GM10248 (cell line): ENCODE measurements around the gene TJAP1.

Experiments
- CTCF ChIA-PET: fragments of 300-600 bp; sonication (Branson Sonifier 250); formaldehyde crosslinking; extraction: SDS; loops from one replicate; lab custom pipeline; 2021; ENCODE audit warnings: antibody characterized with exemption; lab: Yijun Ruan, JAX
- POLR2A ChIA-PET: fragments of 350-650 bp; sonication (Branson Sonifier 250); formaldehyde crosslinking; extraction: SDS; loops from one replicate; lab custom pipeline; 2020; ENCODE audit warnings: antibody characterized with exemption; lab: Yijun Ruan, JAX
- DNase-seq: peaks from one replicate; pipeline ENCODE4 v3.0.0; 2012; ENCODE audit errors: extremely low spot score
- TF ChIP-seq, protein P1 (sequence below): IDR thresholded peaks from 2 replicates; pipeline ENCODE4 v1.5.1; 2012; ENCODE audit warnings: mild to moderate bottlenecking, low read depth; ENCODE audit errors: extremely low read depth, missing control alignments, control extremely low read depth

The TJAP1 gene

GRCh38 chr6:43434001-43434840, 43.1 kb upstream of the TJAP1 start:
- CTCF ChIA-PET = interaction anchor here (0.9 to 3.3 kb wide), 7 partner anchors 8 to 179 kb away, joined by 3 to 10 read pairs (median 5); no protein-coding TSS in a partner anchor
- no peak for DNase-seq
- POLR2A ChIA-PET = no interaction called here
- TF ChIP-seq, protein P1, sequence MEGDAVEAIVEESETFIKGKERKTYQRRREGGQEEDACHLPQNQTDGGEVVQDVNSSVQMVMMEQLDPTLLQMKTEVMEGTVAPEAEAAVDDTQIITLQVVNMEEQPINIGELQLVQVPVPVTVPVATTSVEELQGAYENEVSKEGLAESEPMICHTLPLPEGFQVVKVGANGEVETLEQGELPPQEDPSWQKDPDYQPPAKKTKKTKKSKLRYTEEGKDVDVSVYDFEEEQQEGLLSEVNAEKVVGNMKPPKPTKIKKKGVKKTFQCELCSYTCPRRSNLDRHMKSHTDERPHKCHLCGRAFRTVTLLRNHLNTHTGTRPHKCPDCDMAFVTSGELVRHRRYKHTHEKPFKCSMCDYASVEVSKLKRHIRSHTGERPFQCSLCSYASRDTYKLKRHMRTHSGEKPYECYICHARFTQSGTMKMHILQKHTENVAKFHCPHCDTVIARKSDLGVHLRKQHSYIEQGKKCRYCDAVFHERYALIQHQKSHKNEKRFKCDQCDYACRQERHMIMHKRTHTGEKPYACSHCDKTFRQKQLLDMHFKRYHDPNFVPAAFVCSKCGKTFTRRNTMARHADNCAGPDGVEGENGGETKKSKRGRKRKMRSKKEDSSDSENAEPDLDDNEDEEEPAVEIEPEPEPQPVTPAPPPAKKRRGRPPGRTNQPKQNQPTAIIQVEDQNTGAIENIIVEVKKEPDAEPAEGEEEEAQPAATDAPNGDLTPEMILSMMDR = no peak

GRCh38 chr6:43434943-43435342, 42.4 kb upstream of the TJAP1 start:
- DNase-seq = no peak
- ChIA-PET POLR2A (no interaction called here), CTCF (interaction anchor here (1.1 to 4.2 kb wide), 4 partner anchors 9 to 72 kb away, joined by 4 to 16 read pairs (median 8); no protein-coding TSS in a partner anchor)
- TF ChIP-seq, protein P1 = no peak

GRCh38 chr6:43435682-43436437, 41.5 kb upstream of the TJAP1 start:
- ChIA-PET CTCF (interaction anchor here (0.7 to 4.2 kb wide), 4 partner anchors 8 to 71 kb away, joined by 3 to 16 read pairs (median 11); partner anchors contain the start of gene ABCC10), POLR2A (no interaction called here)
- TF ChIP-seq, protein P1 = no peak
- no peak for DNase-seq

DNA sequence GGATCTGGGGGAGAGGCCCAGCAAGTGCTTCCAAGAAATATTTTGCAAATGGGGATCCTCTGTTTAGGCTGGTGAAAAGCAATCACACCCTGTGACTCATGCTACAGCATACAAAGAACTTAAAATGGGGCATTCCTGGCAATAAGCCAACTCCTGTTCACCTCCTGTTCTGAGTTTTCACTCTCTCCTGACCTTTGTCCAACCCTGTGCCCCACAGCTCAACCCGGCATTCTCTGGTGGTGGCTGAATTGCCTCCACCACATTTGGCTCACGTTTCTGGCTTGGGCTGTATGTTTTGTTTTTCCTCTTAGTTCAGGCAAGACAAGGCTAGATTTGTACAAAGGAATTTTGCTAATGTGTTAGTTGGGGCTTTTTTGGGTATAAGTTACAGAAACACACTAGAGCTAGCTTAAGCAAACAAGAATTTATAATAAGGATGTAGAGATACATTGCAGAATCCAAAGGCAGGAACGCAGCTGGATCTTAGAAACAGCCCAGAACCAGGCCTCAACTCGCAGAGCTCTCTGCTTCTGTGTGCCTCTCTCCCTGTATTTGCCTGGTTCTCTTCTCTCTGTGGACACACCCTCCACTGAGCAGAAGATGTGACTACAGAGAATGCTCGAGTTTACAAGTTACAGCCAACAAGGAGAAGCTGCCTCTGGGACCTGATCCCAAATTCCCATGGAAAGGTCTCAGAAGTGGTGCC, 40.6 kb upstream of the TJAP1 start:
- CTCF ChIA-PET = interaction anchor here (1.2 to 4.2 kb wide), 4 partner anchors 9 to 70 kb away, joined by 5 to 16 read pairs (median 8); partner anchors contain the start of genes ABCC10 and DLK2
- POLR2A ChIA-PET = no interaction called here
- TF ChIP-seq, protein P1 = no peak
- no peak for DNase-seq

GRCh38 chr6:43437700-43438099, 39.7 kb upstream of the TJAP1 start:
- no peak for DNase-seq
- CTCF ChIA-PET = interaction anchor here (1.2 to 4.2 kb wide), 5 partner anchors 10 to 69 kb away, joined by 3 to 16 read pairs (median 5); partner anchors contain the start of genes ABCC10 and DLK2
- POLR2A ChIA-PET = no interaction called here
- TF ChIP-seq, protein P1 = no peak

GRCh38 chr6:43442935-43443334, 34.4 kb upstream of the TJAP1 start:
- DNase-seq = no peak
- TF ChIP-seq, protein P1 = no peak
- ChIA-PET POLR2A (no interaction called here), CTCF (interaction anchor here (1.8 to 2.2 kb wide), 2 partner anchors 64 to 179 kb away, joined by 4 to 6 read pairs; no protein-coding TSS in a partner anchor)
